Prostate gland (tissue), 2 donors: Measurements from ENCODE around the gene ABCG1. TPM values are rescaled to one million over a fixed set of nuclear protein-coding genes. Genes with fewer than 3 reads are reported as not detected.

Experiments
- DNase-seq: peaks from one replicate; pipeline ENCODE4 v3.0.0-alpha.2; 2019; ENCODE audit warnings: low spot score
- H3K27ac ChIP-seq, 2 donors: fragments of 200-600 bp; sonication (generic); 2 replicates each; pipeline ENCODE4 v1.5.1; 2017 to 2019
- H3K27me3 ChIP-seq: fragments of 200-600 bp; sonication (generic); replicated peaks from 2 replicates; pipeline ENCODE4 v1.5.1; 2019; ENCODE audit not compliant: insufficient read depth
- H3K36me3 ChIP-seq, 2 donors: fragments of 200-600 bp; sonication (generic); 1 replicate in 1 of 2; 2 replicates in 1 of 2; pipeline versions ENCODE4 v1.5.1 to v1.8.1; 2017 to 2019
- H3K4me1 ChIP-seq: fragments of 200-600 bp; sonication (generic); replicated peaks from 2 replicates; pipeline ENCODE4 v1.5.1; 2019
- H3K4me3 ChIP-seq, 2 donors: fragments of 200-600 bp; sonication (generic); 2 replicates each; pipeline ENCODE4 v1.5.1; 2017 to 2019
- H3K9me3 ChIP-seq: fragments of 200-600 bp; sonication (generic); 2 replicates; pipeline ENCODE4 v1.5.1; 2017
- POLR2A ChIP-seq: fragments of 450-650 bp; IDR thresholded peaks from one replicate; pipeline ENCODE4 v1.6.1; 2016; ENCODE audit warnings: antibody characterized with exemption, mild to moderate bottlenecking
- POLR2AphosphoS5 ChIP-seq: sonication (generic); formaldehyde crosslinking; IDR thresholded peaks from one replicate; pipeline ENCODE4 v1.6.1; 2017; ENCODE audit warnings: antibody characterized with exemption
- WGBS: methylation state at CpG from one replicate; pipeline ENCODE4 v1.1.5; 2018; 5-methylcytosine and 5-hydroxymethylcytosine counted together
- intact Hi-C: fragments of 100-400 bp; cut with DNase I; formaldehyde crosslinking; loops from one replicate; pipeline ENCODE4 v1.14.2; 2022
- total RNA-seq, 2 donors: library from RNA; depleted of rRNA; stranded (reverse); fragments of >200 nt; gene quantifications; one replicate each; pipeline ENCODE4 v1.1.0, GENCODE V29; 2016
- TF ChIP-seq, protein P1 (sequence below), 4 experiments: fragments of 200-600 bp in 2 of 4; fragments of 450-650 bp in 2 of 4; sonication (generic) in 2 of 4; IDR thresholded peaks; 1 replicate in 3 of 4; 2 replicates in 1 of 4; pipeline ENCODE4 v1.5.1; 2016 to 2019; ENCODE audit warnings: antibody characterized with exemption in 4 of 4, mild to moderate bottlenecking in 2 of 4, moderate library complexity in 2 of 4

Gene ABCG1
- total RNA-seq, 2 donors from 2014 or later = 22.7 to 28.3 TPM

DNA sequence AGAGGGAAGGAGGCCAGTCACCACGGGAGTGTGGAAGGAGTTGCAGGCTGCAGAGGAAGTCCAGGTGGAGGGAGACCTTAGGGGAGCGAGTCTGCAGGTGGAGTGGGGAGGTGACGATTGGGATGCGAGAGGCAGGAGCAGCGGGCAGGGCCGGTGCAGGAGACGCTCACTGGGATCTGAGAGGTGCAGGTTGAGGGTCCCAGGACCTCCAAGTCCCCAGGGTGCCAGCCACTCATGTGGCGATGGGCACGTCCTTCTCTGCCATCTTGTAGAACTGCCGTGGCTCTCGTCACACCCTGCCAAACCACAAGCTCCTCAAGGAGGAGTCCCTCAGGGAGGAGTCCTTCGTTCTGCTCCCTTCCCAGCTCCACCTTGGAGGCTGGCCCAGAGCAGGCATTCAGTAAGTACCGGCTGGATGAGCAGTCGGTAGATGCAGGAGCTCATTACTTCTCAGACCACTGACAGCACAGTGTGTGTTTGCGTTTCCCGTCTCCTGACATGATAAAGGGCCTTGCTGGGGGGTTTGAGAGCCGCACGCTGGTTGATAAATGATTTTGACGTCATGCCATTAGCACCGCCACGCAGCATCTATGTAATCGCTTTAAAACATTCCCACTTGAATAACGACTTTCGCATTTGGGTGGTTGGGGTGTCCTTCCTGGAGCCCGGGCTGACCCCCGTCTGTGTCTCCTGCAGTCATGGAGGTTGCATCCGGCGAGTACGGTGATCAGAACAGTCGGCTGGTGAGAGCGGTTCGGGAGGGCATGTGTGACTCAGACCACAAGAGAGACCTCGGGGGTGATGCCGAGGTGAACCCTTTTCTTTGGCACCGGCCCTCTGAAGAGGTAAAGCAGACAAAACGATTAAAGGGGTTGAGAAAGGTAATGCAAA lies 68.5 kb downstream of the ABCG1 start:
- H3K4me1 ChIP-seq = no peaks in the 10 kb centered on the region
- no peak for DNase-seq
- H3K4me3 ChIP-seq = no peak overlapping the region
- H3K36me3 ChIP-seq = no peaks in the 10 kb centered on the region
- WGBS = 91% methylated on average over 36 of the region's 36 CpGs
- H3K27ac ChIP-seq = no peak overlapping the region
- no peak for TF ChIP-seq POLR2AphosphoS5
- TF ChIP-seq, protein P1, sequence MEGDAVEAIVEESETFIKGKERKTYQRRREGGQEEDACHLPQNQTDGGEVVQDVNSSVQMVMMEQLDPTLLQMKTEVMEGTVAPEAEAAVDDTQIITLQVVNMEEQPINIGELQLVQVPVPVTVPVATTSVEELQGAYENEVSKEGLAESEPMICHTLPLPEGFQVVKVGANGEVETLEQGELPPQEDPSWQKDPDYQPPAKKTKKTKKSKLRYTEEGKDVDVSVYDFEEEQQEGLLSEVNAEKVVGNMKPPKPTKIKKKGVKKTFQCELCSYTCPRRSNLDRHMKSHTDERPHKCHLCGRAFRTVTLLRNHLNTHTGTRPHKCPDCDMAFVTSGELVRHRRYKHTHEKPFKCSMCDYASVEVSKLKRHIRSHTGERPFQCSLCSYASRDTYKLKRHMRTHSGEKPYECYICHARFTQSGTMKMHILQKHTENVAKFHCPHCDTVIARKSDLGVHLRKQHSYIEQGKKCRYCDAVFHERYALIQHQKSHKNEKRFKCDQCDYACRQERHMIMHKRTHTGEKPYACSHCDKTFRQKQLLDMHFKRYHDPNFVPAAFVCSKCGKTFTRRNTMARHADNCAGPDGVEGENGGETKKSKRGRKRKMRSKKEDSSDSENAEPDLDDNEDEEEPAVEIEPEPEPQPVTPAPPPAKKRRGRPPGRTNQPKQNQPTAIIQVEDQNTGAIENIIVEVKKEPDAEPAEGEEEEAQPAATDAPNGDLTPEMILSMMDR (IDR thresholded peaks at IDR 0.05) = no peak
- no peak for TF ChIP-seq POLR2A
- H3K9me3 ChIP-seq = no peaks in the 10 kb centered on the region
- intact Hi-C loops = no loop called here
- H3K27me3 ChIP-seq = no peaks in the 10 kb centered on the region

DNA sequence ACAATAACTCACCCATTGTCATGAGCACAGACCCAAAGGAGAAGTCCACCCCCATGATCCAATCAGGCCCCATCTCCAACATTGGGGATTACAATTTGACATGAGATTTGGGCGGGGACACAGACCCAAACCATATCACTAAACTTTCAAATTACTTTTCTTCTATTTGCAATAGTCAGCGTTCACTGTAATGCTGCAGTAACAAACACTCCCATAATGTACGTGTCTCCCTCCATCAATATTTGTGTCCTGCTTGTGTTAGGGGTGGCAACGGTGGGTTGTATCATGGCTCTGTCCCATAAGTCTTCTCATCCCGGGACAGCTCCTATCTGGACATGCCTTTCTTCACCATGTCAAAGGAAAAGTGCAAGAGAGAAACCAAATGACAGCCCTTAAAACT lies 70.0 kb downstream of the ABCG1 start:
- Histone ChIP-seq H3K27me3 (no peaks in the 10 kb centered on the region), H3K4me1 (no peaks in the 10 kb centered on the region), H3K36me3 (no peaks in the 10 kb centered on the region), H3K27ac (no peak overlapping the region), H3K9me3 (no peaks in the 10 kb centered on the region), H3K4me3 (no peak overlapping the region)
- intact Hi-C loops = no loop called here
- no peak for DNase-seq
- no peak for TF ChIP-seq POLR2AphosphoS5
- TF ChIP-seq, protein P1 (IDR thresholded peaks at IDR 0.05) = no peak
- no peak for TF ChIP-seq POLR2A
- 96% methylated on average over 5 of the region's 5 CpGs for WGBS

DNA sequence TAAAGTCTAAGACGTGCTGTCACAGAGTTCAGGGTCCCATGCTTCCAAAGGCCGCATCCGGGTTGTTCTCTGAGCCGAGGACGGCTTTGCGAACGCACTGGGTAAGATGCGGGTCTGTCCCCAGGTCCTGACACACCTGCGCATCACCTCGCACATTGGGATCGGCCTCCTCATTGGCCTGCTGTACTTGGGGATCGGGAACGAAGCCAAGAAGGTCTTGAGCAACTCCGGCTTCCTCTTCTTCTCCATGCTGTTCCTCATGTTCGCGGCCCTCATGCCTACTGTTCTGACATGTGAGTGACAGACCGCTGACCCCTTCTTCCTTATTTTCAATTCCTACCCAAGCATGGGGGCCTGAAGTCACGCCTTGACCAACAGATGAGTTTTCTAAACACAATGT lies 71.0 kb downstream of the ABCG1 start:
- H3K27me3 ChIP-seq = no peaks in the 10 kb centered on the region
- no peaks in the 10 kb centered on the region for H3K9me3 ChIP-seq
- no peaks in the 10 kb centered on the region for H3K36me3 ChIP-seq
- 83% methylated on average over 18 of the region's 18 CpGs for WGBS
- H3K4me3 ChIP-seq = no peak overlapping the region
- H3K27ac ChIP-seq = no peak overlapping the region
- no peak for TF ChIP-seq POLR2A
- TF ChIP-seq, protein P1 (IDR thresholded peaks at IDR 0.05) = no peak
- intact Hi-C loops = no loop called here
- no peaks in the 10 kb centered on the region for H3K4me1 ChIP-seq
- no peak for DNase-seq

DNA sequence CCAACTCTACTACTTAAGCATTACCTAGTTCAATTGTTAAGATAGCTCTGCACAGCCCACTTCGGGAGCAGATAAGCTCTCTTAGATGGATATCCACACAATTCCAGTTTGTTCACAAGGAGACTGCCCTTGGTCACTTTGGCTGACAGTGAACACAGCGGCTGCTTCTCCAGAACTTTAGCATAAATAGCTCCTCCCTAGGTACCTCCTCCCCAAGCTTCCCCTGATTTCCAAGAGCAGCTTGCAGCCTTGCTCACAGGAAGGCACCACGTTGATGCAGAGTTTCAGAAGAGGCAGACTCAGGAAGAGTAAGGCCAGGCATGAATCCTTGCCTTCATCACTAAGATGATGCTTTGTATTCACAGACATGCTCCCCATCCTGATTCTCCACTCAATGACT lies 71.6 kb downstream of the ABCG1 start:
- H3K4me3 ChIP-seq = no peak overlapping the region
- no peak overlapping the region for H3K27ac ChIP-seq
- no peak for TF ChIP-seq POLR2AphosphoS5
- no peak for TF ChIP-seq POLR2A
- TF ChIP-seq, protein P1 (IDR thresholded peaks at IDR 0.05) = no peak
- H3K4me1 ChIP-seq = no peaks in the 10 kb centered on the region
- WGBS = 78% methylated on average over 3 of the region's 3 CpGs
- H3K9me3 ChIP-seq = no peaks in the 10 kb centered on the region
- intact Hi-C loops = no loop called here
- DNase-seq = no peak
- H3K36me3 ChIP-seq = no peaks in the 10 kb centered on the region
- H3K27me3 ChIP-seq = no peaks in the 10 kb centered on the region
